ENCODE results near the gene ABLIM1.

The ABLIM1 gene

DNA sequence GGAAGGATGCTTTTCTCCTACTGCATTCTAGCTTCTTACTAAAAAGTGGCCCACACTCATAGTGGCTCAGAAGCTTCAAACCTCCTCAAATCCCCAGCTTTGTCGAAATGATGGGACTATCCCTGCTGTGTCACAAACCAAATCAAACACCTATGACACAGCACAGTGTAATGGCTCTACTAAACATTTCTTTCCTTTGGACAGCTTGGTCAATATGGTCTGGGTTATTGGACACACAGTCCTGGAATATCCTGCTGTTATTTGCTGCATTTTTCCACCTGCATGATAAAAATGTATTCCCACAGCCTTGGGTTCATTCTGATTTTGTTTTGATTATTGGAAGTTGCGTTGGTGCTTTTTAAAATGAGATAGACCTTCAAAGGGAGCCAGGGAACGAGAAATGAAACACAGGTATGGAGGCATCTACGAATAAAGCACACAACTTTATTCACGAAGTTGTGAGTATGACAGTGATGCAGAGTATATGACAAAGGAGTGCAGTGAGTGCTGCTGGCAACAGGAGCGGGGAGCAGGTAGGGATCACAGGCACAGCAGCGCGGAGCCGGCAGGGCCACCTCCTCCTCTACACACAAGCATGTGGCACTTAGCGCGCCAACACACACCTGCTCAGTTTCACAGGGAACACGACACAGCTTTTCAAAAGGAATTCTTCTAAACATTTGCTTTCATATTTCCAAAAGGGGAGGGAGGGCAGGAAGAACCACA is 227.2 kb downstream of the ABLIM1 start:
- in situ Hi-C loops (cut with MboI; ENCODE audit: low sequenced_read_pairs): no loop called here

DNA sequence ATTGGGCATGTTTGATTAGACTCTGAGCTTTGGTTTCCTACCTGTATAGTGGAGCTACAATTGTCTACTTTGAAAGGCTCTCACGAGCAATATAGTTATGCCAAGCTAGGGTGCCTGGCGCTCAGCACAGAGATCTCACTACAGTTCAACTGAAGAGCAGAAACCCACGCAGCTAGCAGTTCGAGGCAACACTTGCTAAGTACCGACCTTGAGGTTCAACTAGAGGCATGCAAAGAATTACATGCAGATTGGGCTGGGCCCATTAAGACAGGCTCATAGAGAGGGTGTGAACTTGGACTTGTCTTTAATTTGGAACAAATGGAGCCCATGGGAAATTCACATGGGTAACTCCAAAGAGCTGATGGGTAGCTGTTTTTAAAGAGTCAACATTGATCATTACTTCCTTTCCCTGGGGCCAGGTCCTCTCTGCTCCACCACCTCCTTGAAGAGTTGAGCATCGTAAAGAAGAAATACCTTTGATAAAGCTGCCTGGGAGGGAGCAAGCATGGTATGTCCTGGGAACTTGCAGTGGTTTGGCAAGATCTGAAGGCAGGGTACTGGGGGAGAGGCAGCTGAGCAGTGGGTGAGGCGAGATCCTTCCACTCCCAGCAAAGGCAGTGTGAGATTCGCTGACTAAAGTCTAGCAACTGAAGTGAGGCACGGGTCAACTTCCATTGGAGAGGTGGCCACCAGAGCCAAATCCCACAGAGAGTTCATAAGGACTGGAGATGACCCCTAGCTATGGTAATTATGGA is 228.3 kb downstream of the ABLIM1 start:
- in situ Hi-C loops (cut with MboI; ENCODE audit: low sequenced_read_pairs): no loop called here

- in situ Hi-C loops (cut with MboI; ENCODE audit: low sequenced_read_pairs): no loop called here
Observed at GRCh38 chr10:114427124-114427852, 230.8 kb downstream of the ABLIM1 start.

DNA sequence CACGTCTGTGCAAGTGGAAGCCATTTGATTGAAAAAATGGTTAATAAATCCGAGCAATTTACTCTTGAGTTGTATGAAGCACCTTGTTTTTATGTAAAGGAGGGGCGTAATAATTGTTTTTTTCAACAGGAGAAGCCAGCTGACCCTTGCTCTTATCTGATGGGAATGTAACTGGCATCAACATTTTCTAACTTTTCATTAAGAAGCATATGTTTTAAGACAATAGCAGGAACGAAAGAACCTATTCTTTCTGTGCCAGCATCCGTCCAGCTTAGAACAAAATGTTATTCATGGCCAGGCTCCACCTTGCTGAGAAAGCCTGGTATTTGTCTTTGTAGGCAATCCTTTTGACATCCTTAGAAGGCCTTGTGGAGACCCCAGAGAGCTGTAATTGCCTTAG is 231.6 kb downstream of the ABLIM1 start:
- in situ Hi-C loops (cut with MboI; ENCODE audit: low sequenced_read_pairs): no loop called here

DNA sequence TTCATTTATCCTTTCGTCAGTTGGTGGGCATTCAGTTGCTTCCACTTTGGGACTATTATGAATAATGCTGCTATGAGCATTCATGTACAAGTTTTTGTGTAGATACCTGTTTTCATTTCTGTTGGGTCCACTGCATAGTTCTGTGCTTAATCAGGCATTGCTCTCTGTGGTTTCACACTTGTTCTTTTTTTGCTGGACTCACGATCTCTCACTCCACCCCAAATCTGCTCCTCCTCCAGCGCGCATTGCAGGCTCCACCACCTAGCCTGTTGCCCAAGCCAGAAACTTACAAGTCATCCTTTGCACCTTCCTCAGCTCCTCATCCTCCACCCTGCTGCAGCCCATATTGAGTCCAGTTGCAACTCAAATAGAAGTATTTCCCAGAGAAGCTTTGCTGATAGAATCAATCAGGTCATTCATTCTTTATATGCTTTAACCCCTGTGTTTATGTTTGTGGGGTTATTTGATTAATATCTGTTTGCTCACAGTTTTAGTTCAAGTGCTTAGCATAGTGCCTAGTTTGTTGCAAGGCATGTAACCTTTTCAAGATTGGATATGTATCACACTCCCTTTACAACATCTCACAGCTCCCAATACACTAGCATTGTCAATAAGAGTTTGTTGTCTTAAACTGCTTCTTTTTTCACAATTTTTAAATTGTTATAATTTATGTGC is 237.1 kb downstream of the ABLIM1 start:
- in situ Hi-C loops (cut with MboI; ENCODE audit: low sequenced_read_pairs): no loop called here

DNA sequence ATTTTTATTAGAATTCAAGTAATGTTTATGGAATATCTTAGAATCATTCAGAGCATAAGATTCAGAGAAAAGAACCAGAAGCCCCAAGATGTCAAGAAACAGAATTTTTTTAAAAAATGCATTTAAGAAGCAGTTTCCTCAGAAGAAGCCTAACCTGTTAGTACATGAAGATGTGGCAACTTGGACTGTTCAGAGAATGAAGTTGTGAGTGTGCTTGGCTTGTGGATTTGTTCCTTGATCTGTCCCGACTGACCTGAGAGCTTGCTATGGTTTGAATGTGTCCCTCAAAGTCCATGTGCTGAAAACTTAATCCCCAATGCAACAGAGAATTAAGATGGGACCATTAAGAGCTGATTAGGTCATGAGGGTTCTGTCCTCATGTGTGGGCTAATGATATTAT is 240.0 kb downstream of the ABLIM1 start:
- in situ Hi-C loops (cut with MboI; ENCODE audit: low sequenced_read_pairs): no loop called here

- in situ Hi-C loops (cut with MboI; ENCODE audit: low sequenced_read_pairs): no loop called here
Observed at GRCh38 chr10:114412907-114413797, 244.9 kb downstream of the ABLIM1 start.

GRCh38 chr10:114408968-114409444 is 249.1 kb downstream of the ABLIM1 start:
- in situ Hi-C loops (cut with MboI; ENCODE audit: low sequenced_read_pairs): no loop called here

DNA sequence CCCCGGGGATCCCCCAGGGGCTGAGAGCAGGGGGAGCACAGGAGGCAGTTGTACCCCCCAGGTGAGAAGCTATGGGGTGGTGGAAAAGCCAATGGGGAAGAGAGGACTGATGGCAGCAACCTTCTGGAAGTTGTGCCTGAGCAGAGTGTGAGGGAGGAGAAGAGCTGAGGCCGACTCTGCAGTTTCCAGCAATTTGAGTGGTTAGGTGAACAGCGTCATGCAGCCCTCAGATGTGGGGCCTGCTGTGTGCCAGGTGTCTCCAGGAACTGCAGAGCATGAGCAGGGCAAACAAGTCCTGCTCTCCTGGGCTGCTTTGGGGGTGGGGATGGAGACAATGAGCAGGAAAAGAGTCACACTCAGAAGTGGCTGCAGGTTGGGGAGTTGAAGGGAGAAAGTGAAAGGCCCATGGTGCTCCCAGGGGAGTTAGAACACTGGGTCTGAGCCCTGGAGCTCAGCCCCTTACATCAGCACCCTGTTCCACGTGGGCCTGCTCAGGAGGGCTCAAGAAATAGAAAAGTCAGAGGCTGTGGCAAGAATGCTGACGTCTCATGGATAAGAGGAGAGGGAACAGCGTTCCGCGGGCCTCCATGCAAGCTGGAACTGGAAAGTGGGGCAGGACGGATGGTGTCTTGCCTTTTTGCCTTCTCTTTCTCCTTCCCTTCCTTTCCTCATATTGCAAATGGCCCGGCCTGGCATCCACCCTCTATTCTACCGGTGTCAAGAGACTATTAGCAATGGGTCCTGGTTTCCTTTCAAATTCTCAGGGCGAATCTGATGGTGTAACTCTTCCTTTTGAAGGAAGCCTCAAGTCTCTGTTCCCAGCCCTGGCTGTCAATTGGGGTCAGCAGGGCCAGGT is 249.7 kb downstream of the ABLIM1 start:
- in situ Hi-C loops (cut with MboI; ENCODE audit: low sequenced_read_pairs): no loop called here

DNA sequence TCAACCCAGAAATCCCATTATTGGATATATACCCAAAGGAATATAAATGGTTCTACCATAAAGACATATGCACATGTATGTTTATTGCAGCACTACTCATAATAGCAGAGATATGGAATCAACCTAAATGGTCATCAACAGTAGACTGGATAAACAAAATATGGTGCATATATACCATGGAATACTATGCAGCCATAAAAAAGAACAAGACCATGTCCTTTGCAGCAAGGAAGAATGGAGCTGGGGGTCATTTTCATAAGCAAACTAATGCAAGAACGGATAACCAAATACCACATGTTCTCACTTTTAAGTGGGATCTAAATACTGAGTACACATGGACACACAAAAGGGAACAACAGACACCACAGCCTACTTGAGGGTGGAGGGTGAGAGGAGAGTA is 251.6 kb downstream of the ABLIM1 start:
- in situ Hi-C loops (cut with MboI; ENCODE audit: low sequenced_read_pairs): no loop called here

DNA sequence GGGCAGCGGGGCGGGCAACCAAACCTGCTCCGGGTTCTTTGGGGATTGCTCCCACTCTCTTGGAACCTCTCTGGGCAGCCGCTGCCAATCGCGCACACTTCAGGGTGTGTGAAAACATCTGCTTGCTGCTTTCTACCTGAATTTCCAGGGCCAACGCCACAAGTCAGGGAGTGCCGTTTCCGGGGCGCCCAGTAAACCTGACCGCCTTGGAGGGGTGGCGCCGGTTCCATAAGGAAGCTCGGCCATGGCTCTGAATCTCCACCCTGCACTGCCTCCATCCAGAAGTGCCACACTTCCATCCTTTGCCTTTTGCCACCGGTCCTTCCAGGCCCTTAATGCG is 253.1 kb downstream of the ABLIM1 start:
- in situ Hi-C loops (cut with MboI; ENCODE audit: low sequenced_read_pairs): no loop called here

GRCh38 chr10:114404171-114405010 is 253.7 kb downstream of the ABLIM1 start, which contains the start of gene AFAP1L2:
Gene AFAP1L2, minus strand, starts transcription at chr10:114404502. Its CDS starts 47 bp downstream, at chr10:114404455.
- in situ Hi-C loops (cut with MboI; ENCODE audit: low sequenced_read_pairs): no loop called here

GRCh38 chr10:114403541-114404161 is 254.4 kb downstream of the ABLIM1 start:
- in situ Hi-C loops (cut with MboI; ENCODE audit: low sequenced_read_pairs): no loop called here

DNA sequence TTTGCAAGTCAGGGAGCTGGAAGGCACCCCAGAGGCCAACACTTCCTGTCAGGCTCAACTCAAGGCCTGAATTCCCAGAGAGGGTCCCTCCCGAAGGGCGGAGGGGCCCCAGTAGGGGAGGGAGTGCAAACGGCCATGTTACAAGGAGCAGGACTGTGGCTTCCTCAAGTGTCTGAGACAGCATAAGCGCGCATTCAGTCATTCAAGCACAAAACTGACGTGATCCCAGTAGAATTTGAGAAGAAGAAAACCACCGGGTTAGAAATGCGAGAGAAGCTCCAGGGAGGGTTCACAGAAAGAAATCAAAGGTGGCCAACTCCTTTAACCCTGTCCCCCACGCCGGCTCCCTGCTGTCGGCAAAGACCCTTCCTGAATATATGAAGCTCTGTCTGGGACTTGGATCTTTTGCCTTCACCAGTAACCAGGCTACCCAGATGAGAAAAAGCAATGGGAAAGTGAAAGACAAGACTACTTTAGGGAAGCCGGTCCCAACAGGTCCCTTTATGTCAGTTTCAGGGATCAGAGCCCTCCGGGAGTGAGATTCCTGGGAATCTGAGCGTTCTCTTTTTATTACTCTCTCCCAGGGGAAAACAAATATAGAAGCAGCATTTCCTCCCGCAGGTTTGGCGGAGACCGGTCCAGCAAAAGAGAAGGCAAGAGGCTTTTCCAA is 255.1 kb downstream of the ABLIM1 start:
- in situ Hi-C loops (cut with MboI; ENCODE audit: low sequenced_read_pairs): no loop called here

GRCh38 chr10:114402233-114402632 is 255.8 kb downstream of the ABLIM1 start:
- in situ Hi-C loops (cut with MboI; ENCODE audit: low sequenced_read_pairs): no loop called here

GRCh38 chr10:114401195-114401791 is 256.8 kb downstream of the ABLIM1 start:
- in situ Hi-C loops (cut with MboI; ENCODE audit: low sequenced_read_pairs): no loop called here

- in situ Hi-C loops (cut with MboI; ENCODE audit: low sequenced_read_pairs): no loop called here
Observed at GRCh38 chr10:114400091-114400490, 258.0 kb downstream of the ABLIM1 start.

All from HL-60/S4 treated with phorbol 12-myristate 13-acetate at 8.2 ng/mL for 4 days and 3 days (cell line).